Spleen (tissue), 11 donors: ENCODE measurements around the gene GLIS1. TPM values are rescaled to one million over a fixed set of nuclear protein-coding genes. Genes with fewer than 3 reads are reported as not detected.

ENCODE experiments used
- DNase-seq: peaks from one replicate; pipeline ENCODE4 v3.0.0-alpha.2; 2020
- H3K27ac ChIP-seq, 8 donors: fragments of 200-600 bp; sonication (generic) in 7 of 8; 1 replicate in 4 of 8; 2 replicates in 4 of 8; pipeline versions ENCODE4 v1.5.0 to v1.8.0; 2016 to 2021; ENCODE audit warnings: inconsistent platforms in 4 of 8, mild to moderate bottlenecking in 4 of 8, moderate library complexity in 1 of 8
- H3K27me3 ChIP-seq, 7 donors: fragments of 200-600 bp; sonication (generic) in 6 of 7; replicated peaks in 1 of 7; 1 replicate in 4 of 7; 2 replicates in 3 of 7; pipeline versions ENCODE4 v1.5.0 to v1.8.0; 2016 to 2021; ENCODE audit warnings: inconsistent platforms in 3 of 7, mild to moderate bottlenecking in 1 of 7
- H3K36me3 ChIP-seq, 6 donors: fragments of 200-600 bp; sonication (generic) in 5 of 6; 1 replicate in 4 of 6; 2 replicates in 2 of 6; pipeline versions ENCODE4 v1.5.0 to v1.8.0; 2016 to 2021; ENCODE audit warnings: inconsistent platforms in 2 of 6
- H3K4me1 ChIP-seq, 6 donors: fragments of 200-600 bp; sonication (generic) in 5 of 6; 1 replicate in 3 of 6; 2 replicates in 3 of 6; pipeline versions ENCODE4 v1.5.0 to v1.8.0; 2016 to 2021; ENCODE audit warnings: inconsistent platforms in 3 of 6
- H3K4me3 ChIP-seq, 8 donors: fragments of 200-600 bp; sonication (generic) in 7 of 8; 1 replicate in 4 of 8; 2 replicates in 4 of 8; pipeline versions ENCODE4 v1.5.0 to v1.8.0; 2016 to 2021; ENCODE audit warnings: inconsistent platforms in 4 of 8, mild to moderate bottlenecking in 4 of 8, moderate library complexity in 2 of 8
- H3K9me3 ChIP-seq, 8 donors: fragments of 200-600 bp; sonication (generic) in 7 of 8; 1 replicate in 4 of 8; 2 replicates in 4 of 8; pipeline versions ENCODE4 v1.5.0 to v1.8.0; 2016 to 2021; ENCODE audit warnings: inconsistent platforms in 4 of 8
- POLR2A ChIP-seq, 3 donors: fragments of 450-650 bp; IDR thresholded peaks; one replicate each; pipeline ENCODE4 v1.5.1; 2017; ENCODE audit warnings: antibody characterized with exemption in 3 of 3, mild to moderate bottlenecking in 1 of 3
- POLR2AphosphoS5 ChIP-seq, 3 donors: sonication (generic); formaldehyde crosslinking; IDR thresholded peaks; one replicate each; pipeline ENCODE4 v1.5.1; 2017; ENCODE audit warnings: antibody characterized with exemption in 3 of 3
- WGBS, 5 donors: extraction: QIAGEN DNeasy Blood & Tissue Kit in 3 of 5; methylation state at CpG; one replicate each; pipeline versions ENCODE4 v1.1.5 to v1.1.7; 2013 to 2018; 5-methylcytosine and 5-hydroxymethylcytosine counted together
- intact Hi-C: fragments of 100-400 bp; cut with DNase I; formaldehyde crosslinking; loops from one replicate; pipeline ENCODE4 v1.15.0; 2023; ENCODE audit warnings: low total_unique reads
- polyA plus RNA-seq, 3 donors: library from polyadenylated mRNA; stranded (reverse); fragments of 200-250 nt; gene quantifications; one replicate each; pipeline ENCODE4 v1.2.1, GENCODE V29; 2013
- total RNA-seq, 7 donors: library from RNA; depleted of rRNA in 3 of 7; stranded (reverse); fragments of >200 nt in 3 of 7; fragmentation: NEBNext Ultra II Directional in 4 of 7; extraction: Animal tissue kit (Norgen Biotek cat#: 25700) in 4 of 7; gene quantifications; one replicate each; pipeline versions ENCODE4 v1.1.0 to v1.2.1, GENCODE V29; 2016 to 2021
- TF ChIP-seq, protein P1 (sequence below), 11 experiments: fragments of 200-600 bp in 7 of 11; fragments of 450-650 bp in 4 of 11; sonication (generic) in 4 of 11; IDR thresholded peaks in 8 of 11; conservative IDR thresholded peaks in 3 of 11; 1 replicate in 7 of 11; 2 replicates in 4 of 11; pipeline versions ENCODE4 v1.4.0 to v1.8.0; 2016 to 2021; ENCODE audit warnings: antibody characterized with exemption in 11 of 11, inconsistent platforms in 4 of 11, mild to moderate bottlenecking in 1 of 11
- donor health status: healthy with polysubstance abuse.
- donor health status: DM: no; HTN: no; CAD: no; lungs with moderate emphysema.
- donor health status: DM: no; HTN: no; CAD: no.
- donor health status: Bipolar disorder and iron deficiency.
- donor health status: healthy.
- donor health status: DM: no; HTN: no; CAD: no.
- donor health status: DM: yes; HTN: yes; CAD: no.

The GLIS1 gene
- total and polyA plus RNA-seq, 10 donors = 0.04 to 0.39 (median 0.26) TPM; not detected in 5

DNA sequence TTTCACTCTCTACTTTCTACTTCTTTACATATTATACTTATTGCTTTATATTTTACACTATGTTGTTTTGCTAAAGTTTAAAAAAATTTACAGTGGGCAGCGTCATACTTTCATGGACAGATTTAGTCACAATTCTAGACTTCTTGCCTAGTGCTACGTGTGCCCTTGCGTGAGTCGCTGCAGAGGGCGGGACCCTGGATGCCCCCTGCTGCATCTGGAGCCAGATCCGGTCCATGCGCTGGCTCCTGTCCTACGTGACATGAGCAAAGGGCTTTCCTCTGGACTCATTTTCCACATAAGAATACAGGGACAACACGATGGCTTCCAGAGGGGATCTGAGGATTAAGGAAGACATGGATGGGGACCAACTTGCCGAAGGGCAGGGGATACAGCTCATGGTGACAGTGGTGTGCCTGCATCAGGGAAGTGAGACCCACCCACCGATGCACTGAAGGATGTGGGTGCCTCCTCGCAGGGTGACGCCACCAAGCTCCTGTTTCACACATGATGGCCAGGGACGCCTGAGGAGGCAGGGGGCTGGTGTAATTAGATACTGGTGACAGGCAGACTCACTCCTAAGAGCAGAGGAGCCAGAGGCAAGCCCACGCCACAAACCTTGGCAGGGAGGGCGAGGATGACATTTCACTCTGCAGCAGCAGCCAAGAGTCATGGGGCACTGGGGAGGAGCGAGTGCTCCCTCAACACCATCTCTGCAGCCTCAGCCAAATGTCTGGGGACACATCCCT is 193.1 kb downstream of the GLIS1 start:
- Histone ChIP-seq H3K4me3 (no peak overlapping the region), H3K27ac (no peak overlapping the region), H3K4me1 (no peaks in the 10 kb centered on the region), H3K9me3 (no peaks in the 10 kb centered on the region), H3K36me3 (no peaks in the 10 kb centered on the region), H3K27me3 (peaks cover 0 to 15% (median 0%) of the 10 kb centered on the region in 7 donors)
- TF ChIP-seq, protein P1, sequence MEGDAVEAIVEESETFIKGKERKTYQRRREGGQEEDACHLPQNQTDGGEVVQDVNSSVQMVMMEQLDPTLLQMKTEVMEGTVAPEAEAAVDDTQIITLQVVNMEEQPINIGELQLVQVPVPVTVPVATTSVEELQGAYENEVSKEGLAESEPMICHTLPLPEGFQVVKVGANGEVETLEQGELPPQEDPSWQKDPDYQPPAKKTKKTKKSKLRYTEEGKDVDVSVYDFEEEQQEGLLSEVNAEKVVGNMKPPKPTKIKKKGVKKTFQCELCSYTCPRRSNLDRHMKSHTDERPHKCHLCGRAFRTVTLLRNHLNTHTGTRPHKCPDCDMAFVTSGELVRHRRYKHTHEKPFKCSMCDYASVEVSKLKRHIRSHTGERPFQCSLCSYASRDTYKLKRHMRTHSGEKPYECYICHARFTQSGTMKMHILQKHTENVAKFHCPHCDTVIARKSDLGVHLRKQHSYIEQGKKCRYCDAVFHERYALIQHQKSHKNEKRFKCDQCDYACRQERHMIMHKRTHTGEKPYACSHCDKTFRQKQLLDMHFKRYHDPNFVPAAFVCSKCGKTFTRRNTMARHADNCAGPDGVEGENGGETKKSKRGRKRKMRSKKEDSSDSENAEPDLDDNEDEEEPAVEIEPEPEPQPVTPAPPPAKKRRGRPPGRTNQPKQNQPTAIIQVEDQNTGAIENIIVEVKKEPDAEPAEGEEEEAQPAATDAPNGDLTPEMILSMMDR (IDR thresholded peaks at IDR 0.05 in 8 of 11, conservative IDR thresholded peaks at IDR 0.05 in 3 of 11) = no peak
- TF ChIP-seq POLR2A (IDR thresholded peaks at IDR 0.05) = no peak
- TF ChIP-seq POLR2AphosphoS5 (IDR thresholded peaks at IDR 0.05) = no peak
- intact Hi-C loops = no loop called here
- WGBS, 5 donors = 72 to 84% (median 80%) methylated on average over 17 of the region's 17 CpGs
- DNase-seq = peak; percentile 64

DNA sequence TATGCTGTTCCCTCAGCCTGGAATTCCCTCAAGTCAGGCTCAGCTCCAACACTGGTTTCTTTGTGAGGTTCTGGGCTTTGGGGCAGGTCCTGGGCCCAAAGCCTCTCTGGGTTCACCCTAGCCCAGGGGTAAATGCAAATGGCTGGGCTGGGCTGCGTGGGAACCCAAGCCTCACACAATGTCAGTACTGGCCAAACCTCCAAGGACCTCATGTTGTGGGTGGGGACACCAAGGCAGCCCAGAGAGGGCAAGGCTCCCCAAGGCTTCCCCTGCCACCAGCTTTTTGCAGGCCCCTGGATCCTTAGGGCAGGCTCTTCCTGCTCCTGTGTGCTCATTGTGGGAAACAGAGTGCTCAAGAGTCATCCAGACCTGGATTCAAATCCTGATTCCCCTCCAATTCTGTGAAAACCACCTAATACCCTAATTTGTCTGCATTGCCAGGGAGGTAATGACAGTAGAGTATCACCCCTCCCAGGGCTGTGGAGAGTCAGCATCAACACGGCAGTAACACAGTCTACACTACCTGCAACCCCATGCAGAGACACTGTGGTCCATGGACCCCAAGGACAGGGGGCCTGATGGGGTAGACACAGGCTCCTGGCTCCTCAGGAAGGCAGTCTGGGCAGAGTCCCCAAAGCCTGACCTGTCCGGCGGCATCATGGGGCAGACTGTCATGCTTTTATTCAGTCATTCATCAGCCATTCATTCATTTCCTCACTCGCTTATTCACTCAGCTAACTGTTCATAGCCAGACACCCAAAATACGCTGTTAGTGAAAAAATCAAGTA is 194.0 kb downstream of the GLIS1 start:
- H3K36me3 ChIP-seq = no peaks in the 10 kb centered on the region
- 86 to 90% (median 88%) methylated on average over 6 of the region's 6 CpGs for WGBS, 5 donors
- peaks cover 0 to 15% (median 0%) of the 10 kb centered on the region in 7 donors for H3K27me3 ChIP-seq
- TF ChIP-seq, protein P1 (IDR thresholded peaks at IDR 0.05 in 8 of 11, conservative IDR thresholded peaks at IDR 0.05 in 3 of 11) = no peak
- TF ChIP-seq POLR2A (IDR thresholded peaks at IDR 0.05) (no peak), POLR2AphosphoS5 (IDR thresholded peaks at IDR 0.05) (no peak)
- H3K27ac ChIP-seq = no peak overlapping the region
- intact Hi-C loops = no loop called here
- H3K4me3 ChIP-seq = no peak overlapping the region
- H3K9me3 ChIP-seq = no peaks in the 10 kb centered on the region
- DNase-seq = peak; percentile 37
- no peaks in the 10 kb centered on the region for H3K4me1 ChIP-seq

DNA sequence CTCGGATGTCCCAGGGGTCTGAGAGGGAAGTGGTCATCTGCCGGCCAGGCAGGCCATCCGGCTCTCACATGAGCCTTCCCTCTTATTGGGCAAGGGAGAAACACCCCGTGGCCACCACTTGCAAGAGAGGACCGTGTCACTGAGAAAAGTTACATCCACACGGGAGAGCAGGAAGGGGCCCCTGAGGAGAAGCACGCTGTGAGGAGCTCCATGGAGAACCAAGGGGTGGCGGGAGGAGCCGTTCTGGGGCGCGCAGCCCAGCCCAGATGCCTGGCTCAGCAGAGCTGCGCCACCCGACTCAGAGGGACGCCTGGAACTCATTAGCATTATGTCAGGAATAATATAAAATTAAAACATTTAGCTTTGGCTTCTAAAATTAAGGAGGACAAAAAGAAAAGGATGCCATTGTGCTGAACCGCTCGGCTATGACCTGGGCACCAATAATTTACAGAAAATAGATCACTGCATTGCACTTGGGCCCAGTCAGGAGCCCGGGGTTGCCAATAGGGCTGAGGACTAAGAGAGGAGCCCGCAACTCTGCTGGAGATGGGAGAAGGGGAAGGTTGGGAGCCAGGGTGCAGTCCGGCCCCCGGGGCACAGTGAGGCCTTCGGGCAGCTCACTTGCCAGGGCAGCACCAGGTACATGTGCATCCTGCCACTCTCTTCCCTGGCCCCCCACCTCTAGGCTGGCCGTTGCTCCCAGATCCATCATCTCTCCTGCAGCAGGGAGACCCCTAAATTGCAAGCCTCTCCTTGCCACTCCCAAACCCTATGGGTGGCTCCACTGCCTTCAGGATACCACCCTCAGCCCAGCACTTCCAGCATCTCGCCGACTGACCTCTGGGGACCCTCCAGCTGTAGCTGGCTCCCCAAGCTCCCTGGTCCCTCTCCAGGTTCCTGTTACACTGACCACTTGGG is 194.9 kb downstream of the GLIS1 start:
- Histone ChIP-seq H3K4me3 (no peak overlapping the region), H3K27me3 (peaks cover 0 to 15% (median 0%) of the 10 kb centered on the region in 7 donors), H3K9me3 (no peaks in the 10 kb centered on the region), H3K36me3 (no peaks in the 10 kb centered on the region), H3K4me1 (no peaks in the 10 kb centered on the region), H3K27ac (no peak overlapping the region)
- intact Hi-C loops = no loop called here
- TF ChIP-seq POLR2A (IDR thresholded peaks at IDR 0.05) (no peak), POLR2AphosphoS5 (IDR thresholded peaks at IDR 0.05) (no peak)
- TF ChIP-seq, protein P1 (IDR thresholded peaks at IDR 0.05 in 8 of 11, conservative IDR thresholded peaks at IDR 0.05 in 3 of 11) = no peak
- WGBS, 5 donors = 82 to 90% (median 87%) methylated on average over 23 to 24 of the region's 24 CpGs
- DNase-seq = peak; percentile 59
